ENCODE measurements around the gene EPHA2. TPM values are rescaled to one million over a fixed set of nuclear protein-coding genes. Genes with fewer than 3 reads are reported as not detected.

EPHA2 gene
- total RNA-seq (2022; extraction: Qiagen RNA extraction) = 119 to 130 TPM (median 123 TPM) in 5 replicates

DNA sequence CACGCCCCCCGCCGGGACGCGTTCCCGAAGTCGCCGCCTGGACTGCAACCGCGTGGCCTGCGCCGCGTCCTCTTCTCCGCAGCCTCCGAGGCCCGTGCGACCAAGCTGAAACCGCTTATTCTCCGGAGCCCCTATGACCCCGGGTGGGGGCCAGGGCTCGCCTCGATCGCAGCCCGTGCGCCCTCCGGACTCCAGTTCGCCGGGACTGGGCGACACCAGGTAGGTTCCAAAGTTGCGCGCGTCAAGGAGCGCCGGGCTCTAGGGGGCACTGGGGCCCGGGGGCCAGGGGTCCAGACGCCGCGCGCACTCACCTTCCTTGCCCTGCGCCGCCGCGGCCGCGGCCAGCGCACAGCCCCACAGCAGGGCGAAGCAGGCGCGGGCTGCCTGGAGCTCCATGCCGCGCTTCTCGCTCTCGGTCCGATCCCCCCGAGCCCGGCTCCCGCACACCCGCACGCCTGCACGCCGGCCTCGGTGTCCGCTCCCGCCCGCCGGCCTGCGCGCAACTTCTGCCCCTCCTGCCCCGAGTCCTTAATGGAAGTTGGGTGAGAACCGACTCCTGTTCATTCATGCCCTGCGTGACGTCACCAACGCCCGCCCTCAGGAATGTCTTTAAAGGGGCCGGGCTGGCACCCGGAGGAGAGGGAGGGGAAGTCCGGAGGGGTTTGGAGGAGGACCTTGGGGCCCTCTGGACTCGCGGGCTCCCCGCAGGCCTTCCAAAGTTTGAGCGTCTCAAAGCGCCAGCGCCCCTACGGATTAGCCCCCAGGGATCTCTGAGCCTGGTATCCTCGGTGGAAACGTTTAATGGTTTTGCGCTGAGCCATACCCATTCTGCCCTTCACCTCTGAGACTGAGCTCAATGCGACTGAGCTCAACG is at the start of gene EPHA2:
EPHA2 (minus strand) TSS at position 533 of the 874 bp plus-strand sequence; CDS start at position 396, 137 bp downstream.

Other genes starting within 250 kb of the EPHA2 start
- gene ZBTB17, start 180.0 kb downstream of the EPHA2 start, total RNA-seq (2022; extraction: Qiagen RNA extraction) = 10.2 to 12.9 TPM (median 11.9 TPM) in 5 replicates
- not detected in 5 replicates for gene SRARP, start 151.8 kb downstream of the EPHA2 start, total RNA-seq (2022; extraction: Qiagen RNA extraction)
- gene HSPB7, start 138.0 kb downstream of the EPHA2 start, total RNA-seq (2022; extraction: Qiagen RNA extraction) = 0.05 to 0.14 TPM (median 0.07 TPM) in 4 of 5 replicates, not detected in the other
- gene CLCNKA, start 134.0 kb downstream of the EPHA2 start, total RNA-seq (2022; extraction: Qiagen RNA extraction) = 0.03 to 0.06 TPM (median 0.06 TPM) in 3 of 5 replicates, not detected in the others
- 0.07 to 0.08 TPM in 2 of 5 replicates, not detected in the others for gene CLCNKB, start 112.3 kb downstream of the EPHA2 start, total RNA-seq (2022; extraction: Qiagen RNA extraction)
- gene FAM131C, start 82.4 kb downstream of the EPHA2 start, total RNA-seq (2022; extraction: Qiagen RNA extraction) = 13.8 to 19.9 TPM (median 17.8 TPM) in 5 replicates
- 5.1 to 6.4 TPM (median 6.0 TPM) in 5 replicates for gene ARHGEF19, start 56.6 kb upstream of the EPHA2 start, total RNA-seq (2022; extraction: Qiagen RNA extraction)
- gene CPLANE2, start 81.1 kb upstream of the EPHA2 start, total RNA-seq (2022; extraction: Qiagen RNA extraction) = 2.0 to 4.9 TPM (median 3.7 TPM) in 5 replicates
- 7.6 to 10.1 TPM (median 8.5 TPM) in 5 replicates for gene FBXO42, start 196.4 kb upstream of the EPHA2 start, total RNA-seq (2022; extraction: Qiagen RNA extraction)
- 81.9 to 88.9 TPM (median 86.9 TPM) in 5 replicates for gene SZRD1, start 211.2 kb upstream of the EPHA2 start, total RNA-seq (2022; extraction: Qiagen RNA extraction)